HG02970 (cell line): Measurements from ENCODE around the gene WDR62.
"Not testable (repeated sequence)": the region's sequence is repeated elsewhere in the genome, so short reads cannot be mapped to it uniquely, and the experiment has no call there.

ENCODE experiments used
- ATAC-seq: cut with Tn5 transposase; IDR thresholded peaks from one replicate; pipeline ENCODE4 v1.9.1; 2021; ENCODE audit warnings: mild to moderate bottlenecking, moderate library complexity, moderate number of reproducible peaks; ENCODE audit not compliant: unreplicated experiment, low FRiP score

The WDR62 gene

GRCh38 chr19:36032251-36033104 is 22.2 kb upstream of the WDR62 start, which contains the start of gene CLIP3:
CLIP3 (minus strand) TSS chr19:36032873; CDS start chr19:36032357, 516 bp downstream.
- no peak for ATAC-seq

- no peak for ATAC-seq
Observed at GRCh38 chr19:36040495-36040894, 14.2 kb upstream of the WDR62 start.

- ATAC-seq = not testable (repeated sequence)
Observed at GRCh38 chr19:36041092-36041491, 13.6 kb upstream of the WDR62 start.

GRCh38 chr19:36041831-36042230 is 12.9 kb upstream of the WDR62 start:
- ATAC-seq = no peak

- no peak for ATAC-seq
Observed at GRCh38 chr19:36043952-36044351, 10.7 kb upstream of the WDR62 start.

- no peak for ATAC-seq
Observed at GRCh38 chr19:36046443-36047050, 8.2 kb upstream of the WDR62 start.

- ATAC-seq = no peak
Observed at GRCh38 chr19:36047835-36048234, 6.9 kb upstream of the WDR62 start.

GRCh38 chr19:36049080-36049698 is 5.5 kb upstream of the WDR62 start:
- ATAC-seq = no peak

- ATAC-seq = no peak
Observed at GRCh38 chr19:36051236-36051635, 3.5 kb upstream of the WDR62 start.

- no peak for ATAC-seq
Observed at GRCh38 chr19:36051637-36052036, 3.1 kb upstream of the WDR62 start.

- ATAC-seq = peak; percentile 81
Observed at GRCh38 chr19:36054119-36054732, 471 bp upstream of the WDR62 start, which contains the start of gene THAP8. THAP8 (minus strand) TSS chr19:36054285; CDS start chr19:36054217, 68 bp downstream.

- no peak for ATAC-seq
Observed at GRCh38 chr19:36058481-36059179, 3.9 kb downstream of the WDR62 start.

- no peak for ATAC-seq
Observed at GRCh38 chr19:36059180-36059910, 4.6 kb downstream of the WDR62 start.

- no peak for ATAC-seq
Observed at GRCh38 chr19:36060430-36060829, 5.7 kb downstream of the WDR62 start.

- no peak for ATAC-seq
Observed at GRCh38 chr19:36061367-36061766, 6.7 kb downstream of the WDR62 start.

GRCh38 chr19:36064826-36065225 is 10.1 kb downstream of the WDR62 start:
- no peak for ATAC-seq

- no peak for ATAC-seq
Observed at GRCh38 chr19:36067681-36068080, 13.0 kb downstream of the WDR62 start.

GRCh38 chr19:36068810-36069499 is 14.3 kb downstream of the WDR62 start:
- not testable (repeated sequence) for ATAC-seq

- no peak for ATAC-seq
Observed at GRCh38 chr19:36072081-36072480, 17.4 kb downstream of the WDR62 start.
